Astrocyte of the hippocampus (primary cell): Measurements from ENCODE around the gene SCFD2.
"Not testable (repeated sequence)": the region's sequence is repeated elsewhere in the genome, so short reads cannot be mapped to it uniquely, and the experiment has no call there.

ENCODE experiments used
- DNase-seq: peaks from one replicate; pipeline ENCODE4 v3.0.0; 2011; ENCODE audit warnings: low read depth, low spot score

The SCFD2 gene

DNA sequence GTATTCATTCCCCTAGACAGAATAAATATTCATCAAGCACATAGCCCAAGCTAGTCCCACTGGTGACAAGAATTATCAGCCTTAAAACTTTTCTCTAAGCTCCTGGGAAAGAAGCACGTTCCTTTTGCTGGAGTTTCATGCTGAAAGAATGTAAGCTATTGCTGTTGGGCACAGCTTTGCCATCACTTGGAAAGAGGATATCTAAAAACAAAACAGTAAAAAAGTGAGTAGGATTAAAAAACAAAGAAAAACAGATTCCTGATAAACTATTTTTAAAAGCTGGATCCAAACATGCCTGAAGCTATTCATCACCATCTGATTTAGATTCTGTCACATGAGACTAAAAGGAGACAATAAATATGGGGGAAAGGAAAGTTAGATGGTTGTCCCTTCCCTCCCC, 176.8 kb downstream of the SCFD2 start:
- DNase-seq: peak; percentile 76

DNA sequence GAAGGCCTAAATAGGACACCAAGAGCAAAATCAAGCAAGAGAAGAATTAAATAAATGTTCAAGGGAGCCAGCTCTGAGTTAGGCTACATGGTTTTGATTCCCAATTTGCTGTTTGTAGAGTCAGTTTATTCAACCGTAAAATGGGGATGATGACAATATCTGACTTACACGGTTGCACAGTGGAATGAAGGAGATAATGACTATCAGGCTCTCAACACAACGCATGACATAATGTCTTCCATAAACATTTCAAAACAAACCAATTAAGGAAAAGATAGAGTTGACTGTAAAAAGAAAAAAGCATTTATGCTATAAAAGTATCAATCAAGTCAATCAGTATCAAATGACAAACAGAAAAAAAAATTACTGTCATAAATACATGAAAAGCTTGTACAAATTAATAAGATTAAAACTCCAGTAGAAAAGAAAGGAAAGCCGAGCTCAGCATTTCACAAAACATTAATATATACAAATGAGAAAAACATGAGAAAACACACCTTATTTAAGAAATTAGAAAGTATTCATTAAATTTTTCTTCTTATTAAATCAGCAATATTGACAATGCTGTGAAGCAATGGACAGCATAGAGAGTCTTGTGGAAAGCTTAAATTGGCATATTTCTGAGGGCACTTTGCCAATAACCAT, 179.0 kb downstream of the SCFD2 start:
- DNase-seq: no peak

DNA sequence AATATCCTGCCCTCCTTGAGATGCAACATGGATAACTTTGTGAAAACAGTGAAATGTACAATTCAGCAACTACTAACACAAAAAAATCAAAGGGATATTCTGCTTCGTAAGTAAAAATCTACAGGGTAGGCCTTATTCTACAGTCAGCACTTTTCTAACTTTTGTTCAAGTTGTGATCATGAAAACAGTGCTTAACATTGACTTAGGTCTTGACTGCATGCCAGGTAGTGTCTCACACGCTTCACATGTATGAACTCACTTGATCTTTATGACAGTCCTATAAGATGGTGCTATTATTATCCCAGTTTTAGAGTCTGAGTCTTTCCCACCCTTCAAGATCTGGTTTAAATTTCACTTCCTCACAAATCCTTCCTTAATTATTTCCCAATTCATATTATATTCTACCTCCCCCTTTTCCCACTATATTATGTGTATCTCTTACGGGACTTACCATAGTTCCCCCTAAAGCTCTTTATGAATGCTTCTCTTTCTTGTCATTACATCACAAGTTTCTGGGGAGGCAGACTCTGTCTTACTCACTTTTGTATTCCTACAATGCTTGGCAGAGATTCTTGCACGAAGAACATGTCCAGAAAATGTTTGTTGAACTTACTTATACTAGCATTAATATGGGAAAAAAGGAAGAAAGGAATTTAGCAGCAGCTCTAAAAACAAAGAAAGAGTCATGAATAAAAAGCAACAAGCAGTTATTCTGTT, 179.8 kb downstream of the SCFD2 start:
- DNase-seq: peak; percentile 59

DNA sequence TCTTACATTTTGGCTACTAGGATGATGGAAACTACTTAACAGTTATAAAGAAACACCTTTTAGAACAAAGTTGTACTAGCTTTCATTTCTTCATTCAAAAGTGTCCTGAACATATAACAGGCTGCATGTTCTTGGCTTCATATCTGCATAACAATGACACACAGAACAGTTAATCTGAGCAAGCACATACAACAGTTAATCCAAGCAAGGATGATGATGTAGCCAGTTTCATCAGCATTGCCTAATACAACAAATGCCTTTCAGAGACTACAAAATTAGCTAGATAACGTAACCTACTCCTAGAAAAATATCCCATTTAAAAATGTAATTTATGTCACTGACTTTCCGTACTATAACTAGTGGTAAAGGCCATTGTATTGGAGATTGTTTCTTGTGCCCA, 182.1 kb downstream of the SCFD2 start:
- no peak for DNase-seq

DNA sequence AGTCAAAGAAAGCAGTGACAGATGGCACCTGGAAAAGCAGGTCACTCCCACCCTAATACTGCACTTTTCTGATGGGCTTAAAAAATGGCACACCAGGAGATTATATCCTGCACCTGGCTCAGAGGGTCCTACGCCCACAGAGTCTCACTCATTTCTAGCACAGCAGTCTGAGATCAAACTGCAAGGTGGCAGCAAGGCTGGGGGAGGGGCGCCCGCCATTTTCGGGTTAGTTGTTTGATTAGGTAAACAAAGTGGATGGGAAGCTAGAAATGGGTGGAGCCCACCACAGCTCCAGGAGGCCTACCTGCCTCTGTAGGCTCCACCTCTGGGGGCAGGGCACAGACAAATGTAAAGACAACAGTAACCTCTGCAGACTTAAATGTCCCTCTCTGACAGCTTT, 188.1 kb downstream of the SCFD2 start:
- not testable (repeated sequence) for DNase-seq

DNA sequence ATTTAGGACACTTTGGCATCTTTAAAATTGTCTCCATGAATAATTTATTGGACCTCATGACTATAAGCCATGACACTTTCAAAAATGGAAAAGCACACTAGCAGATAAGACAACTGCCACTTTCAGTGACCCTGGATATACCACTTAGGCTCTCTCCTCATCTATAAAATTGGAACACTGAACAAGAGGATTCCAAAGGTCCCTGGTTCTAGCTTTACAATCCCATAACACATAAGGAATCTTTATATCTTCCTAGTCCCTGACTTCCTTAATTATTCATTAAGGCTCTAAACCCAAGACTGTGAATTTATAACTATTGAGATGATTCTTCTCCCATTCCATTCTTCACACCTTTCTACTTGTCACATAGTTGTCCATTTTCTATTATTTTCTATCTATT, 190.2 kb downstream of the SCFD2 start:
- no peak for DNase-seq

DNA sequence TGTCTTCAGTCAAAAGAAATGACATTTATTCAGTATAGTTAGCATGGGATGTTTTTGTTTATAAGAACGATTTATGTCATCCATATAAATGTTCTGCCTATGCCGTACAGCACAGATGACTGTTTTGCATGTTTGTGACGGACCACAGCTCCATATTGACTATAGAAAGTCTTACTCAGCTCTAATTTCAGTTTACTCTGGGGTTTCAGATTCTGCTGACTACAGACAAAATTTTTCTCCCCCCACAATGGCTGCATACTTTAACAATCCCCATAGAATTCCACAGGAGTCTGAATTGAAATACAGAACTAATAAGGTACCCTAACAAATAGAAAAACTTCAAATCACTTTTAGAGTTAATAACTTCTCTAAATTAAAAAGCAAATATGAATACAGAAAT, 191.0 kb downstream of the SCFD2 start:
- DNase-seq: no peak

DNA sequence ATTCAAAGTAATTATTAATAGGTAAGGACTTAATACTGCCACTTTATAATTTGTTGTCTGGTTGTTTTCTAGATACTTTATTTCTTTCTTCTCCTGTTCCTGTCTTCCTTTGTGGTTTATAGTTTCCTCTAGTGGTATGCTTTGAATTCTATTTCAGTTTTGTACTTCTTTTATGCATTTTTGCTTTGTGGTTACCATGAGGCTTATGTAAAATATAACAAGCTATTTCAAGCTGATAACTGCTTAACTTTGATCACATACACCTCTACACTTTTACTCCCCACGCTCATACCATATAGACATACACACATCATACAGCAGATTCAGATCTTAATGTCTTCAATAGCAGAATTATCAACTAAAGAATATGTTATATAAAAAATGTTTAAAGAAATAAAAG, 192.3 kb downstream of the SCFD2 start:
- DNase-seq: no peak

DNA sequence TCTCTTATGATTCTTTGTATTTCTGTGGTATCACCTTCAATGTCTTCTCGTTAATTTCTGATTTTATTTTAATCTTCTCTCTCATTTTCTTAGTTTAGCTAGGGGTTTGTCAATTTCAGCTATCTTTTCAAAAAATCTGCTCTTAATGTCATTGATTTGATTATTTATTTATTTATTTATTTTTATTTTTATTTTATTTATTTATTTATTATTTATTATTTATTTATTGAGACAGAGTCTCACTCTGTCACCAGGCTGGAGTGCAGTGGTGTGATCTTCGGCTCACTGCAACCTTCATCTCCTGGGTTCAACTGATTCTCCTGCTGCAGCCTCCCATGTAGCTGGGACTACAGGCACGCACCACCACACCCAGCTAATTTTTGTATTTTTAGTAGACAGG, 194.1 kb downstream of the SCFD2 start:
- no peak for DNase-seq

DNA sequence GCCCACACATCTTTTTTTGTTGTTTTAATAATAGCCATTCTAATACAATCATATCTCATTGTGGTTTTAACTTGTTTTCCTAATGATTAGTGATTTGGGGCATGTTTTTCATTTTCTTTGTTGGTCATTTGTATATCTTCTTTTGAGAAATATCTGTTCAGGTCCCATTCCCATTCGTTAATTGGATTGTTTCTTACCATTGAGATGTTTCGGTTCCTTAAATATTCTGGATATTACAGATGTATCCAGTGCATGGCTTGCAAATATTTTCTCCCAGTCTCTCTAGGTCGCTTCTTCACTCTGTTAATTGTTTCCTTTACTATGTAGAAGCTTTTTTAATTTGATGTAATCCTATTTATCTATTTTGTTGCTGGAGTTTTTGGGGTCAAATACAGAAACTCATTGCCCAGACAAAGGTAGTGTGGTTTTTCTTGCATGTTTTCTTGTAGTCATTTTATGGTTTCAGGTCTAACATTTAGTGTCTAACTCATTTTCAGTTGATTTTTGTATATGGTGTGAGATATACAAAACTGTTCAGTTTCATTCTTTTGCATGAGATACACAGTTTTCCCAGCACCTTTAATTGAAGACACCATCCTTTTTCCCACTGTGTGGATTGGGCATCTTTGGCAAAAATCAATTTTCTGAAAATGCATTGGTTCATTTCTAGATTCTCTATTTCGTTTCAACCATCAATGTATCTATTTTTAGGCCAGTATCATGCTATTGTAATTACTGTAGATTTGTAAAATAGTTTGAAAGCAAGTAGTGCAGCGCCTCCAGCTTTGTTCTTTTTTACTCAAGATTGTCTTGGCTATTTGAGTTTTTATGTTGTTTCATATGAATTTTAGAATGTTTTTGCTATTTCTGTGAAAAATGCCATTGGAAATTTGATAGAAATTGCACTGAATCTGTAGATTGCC, 195.9 kb downstream of the SCFD2 start:
- no peak for DNase-seq

DNA sequence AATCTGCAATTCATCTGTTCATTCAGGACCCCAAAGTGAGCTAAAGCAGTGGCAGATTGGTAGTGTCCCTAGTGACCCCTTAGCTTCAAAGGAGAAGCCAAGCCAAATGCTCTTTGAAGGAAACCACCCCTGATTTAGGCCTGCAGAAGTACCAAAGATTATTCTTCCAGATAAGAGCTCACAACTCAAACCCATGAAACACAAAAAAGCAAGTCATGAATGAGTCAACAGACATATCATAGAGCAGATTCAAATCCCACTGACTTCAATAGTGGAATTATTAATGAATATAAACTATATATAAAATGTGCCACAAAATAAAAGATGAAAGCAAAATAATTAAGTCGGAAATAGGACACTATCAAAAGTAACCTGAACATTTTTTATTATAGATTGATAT, 197.6 kb downstream of the SCFD2 start:
- no peak for DNase-seq

DNA sequence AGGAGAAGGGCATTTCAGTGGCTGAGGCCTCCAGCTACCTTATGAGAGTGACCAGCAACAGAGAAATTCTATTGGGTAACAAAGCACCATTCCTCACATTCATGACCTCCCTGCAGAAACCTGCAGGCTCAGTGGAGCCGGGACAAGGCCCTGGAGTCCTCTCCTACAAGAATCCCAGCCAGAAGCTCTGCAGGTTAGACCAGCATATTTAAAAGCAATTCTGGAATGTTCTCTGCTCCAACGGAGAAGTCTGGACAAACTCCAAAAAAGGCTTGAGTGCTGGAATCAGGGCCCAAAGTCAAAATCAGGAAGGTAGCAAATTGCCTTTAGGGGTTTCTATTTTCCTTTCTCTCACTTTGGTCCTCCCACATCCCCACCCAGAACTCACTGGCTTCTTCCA, 202.9 kb downstream of the SCFD2 start:
- no peak for DNase-seq

DNA sequence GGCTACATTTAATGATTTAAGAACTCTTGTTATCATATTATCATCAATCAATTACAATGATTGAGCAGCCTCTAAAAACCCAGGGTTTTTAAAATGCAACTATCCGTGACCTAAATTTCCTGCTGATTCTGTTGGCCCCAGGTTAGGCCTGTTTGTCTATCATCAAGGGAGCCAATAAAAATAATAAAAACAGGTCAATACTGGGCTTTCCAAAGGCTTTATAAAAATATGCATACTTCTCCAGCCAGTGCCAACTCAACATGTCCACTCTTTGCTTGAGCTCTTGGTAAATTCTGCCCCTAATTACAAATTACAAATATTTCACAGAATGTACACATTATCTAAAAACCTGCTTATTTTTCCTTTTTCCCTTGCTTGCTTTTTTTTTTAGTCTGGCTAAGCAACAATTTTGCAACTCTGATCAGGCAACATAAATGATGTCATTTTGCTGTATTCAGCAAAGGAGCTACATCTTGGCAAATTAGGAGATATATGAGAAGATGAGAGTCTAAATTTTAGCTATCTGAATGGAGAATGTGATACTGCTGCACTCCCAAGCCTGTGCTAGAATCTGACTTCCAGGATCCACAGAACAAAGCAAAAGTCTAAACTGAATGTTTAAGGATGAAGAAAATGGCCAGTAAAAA, 204.0 kb downstream of the SCFD2 start:
- no peak for DNase-seq

DNA sequence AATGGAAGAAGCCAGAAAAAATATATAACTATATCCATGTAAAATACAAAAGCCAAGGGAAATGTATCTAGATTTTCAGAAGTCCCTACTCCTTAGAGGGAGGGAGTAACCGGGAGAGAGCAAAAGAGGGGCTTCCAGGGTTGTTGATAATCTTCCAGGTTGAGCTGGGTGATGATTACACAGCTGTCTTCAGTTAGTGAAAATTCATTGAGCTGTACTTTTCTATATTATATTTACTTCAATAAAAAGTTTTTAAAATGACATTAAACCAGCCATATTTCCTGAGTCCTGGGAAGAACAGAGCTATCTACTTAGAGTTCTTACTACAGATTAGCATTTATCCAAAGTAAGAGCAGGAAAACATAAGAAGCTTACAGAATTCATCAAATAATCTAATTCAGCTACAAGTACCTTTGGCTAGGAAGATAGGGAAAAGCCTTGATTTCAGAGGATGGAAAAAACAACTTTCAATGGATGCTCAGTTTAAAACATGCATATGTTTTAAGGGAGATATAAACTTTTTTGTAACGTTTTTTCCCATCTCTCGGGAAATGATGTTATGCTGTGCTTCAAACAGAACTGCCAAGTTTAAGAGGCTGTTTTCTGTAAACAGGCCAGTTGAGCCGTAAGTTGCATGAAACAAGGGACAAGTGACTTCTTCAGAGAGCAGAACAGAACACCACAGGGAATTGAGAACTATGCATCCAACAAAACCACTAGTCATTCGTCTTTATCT, 204.6 kb downstream of the SCFD2 start:
- no peak for DNase-seq

DNA sequence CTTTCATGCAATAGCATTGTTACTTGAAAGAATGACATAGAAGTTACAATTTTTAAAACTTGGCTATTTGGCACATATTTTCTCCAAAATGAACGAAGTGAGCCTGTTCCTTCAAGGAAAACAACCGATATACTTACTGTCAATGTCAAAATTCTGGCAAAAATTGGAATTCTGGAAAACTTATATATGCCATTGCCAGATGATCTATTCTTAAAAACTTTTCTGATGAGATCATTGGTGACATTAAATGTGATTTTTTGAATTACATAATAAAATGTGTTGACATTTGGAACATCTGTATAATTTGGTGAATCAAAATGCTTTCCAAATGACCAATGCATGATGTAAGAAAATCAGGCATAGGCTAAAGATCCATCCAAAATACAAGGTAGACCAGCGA, 209.0 kb downstream of the SCFD2 start:
- DNase-seq: no peak

DNA sequence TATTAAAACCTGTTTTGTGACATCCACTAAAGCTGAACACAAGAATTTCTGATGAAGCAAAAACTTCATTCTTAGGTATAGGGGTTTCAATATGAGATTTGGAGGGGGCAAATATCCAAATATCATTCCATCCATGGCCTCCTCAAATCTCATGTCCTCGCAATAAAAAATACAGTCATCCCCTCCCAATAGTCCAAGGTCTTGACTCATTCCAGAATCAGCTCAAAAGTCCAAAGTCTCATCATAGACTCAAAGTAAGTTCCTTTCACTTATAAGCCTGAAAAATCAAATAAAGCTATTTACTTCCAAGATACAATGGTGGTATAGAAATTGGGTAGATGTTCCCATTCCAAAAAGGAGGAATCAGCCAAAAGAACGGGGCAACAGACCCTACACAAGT, 213.4 kb downstream of the SCFD2 start:
- DNase-seq: no peak

DNA sequence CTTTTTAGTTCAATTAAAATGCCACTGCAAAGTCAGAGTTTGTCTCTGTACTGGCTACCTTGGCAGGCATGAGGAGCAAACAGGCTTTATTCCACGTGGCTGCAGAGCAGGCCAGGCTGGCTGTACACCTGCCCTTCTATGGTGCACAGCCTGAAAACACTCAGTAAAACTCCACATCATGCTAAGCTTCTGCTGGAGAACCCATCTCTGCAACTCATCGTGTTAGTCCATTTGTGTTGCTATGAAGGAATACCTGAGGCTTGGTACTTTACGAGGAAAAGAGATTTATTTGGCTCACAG, 214.4 kb downstream of the SCFD2 start:
- DNase-seq: no peak

DNA sequence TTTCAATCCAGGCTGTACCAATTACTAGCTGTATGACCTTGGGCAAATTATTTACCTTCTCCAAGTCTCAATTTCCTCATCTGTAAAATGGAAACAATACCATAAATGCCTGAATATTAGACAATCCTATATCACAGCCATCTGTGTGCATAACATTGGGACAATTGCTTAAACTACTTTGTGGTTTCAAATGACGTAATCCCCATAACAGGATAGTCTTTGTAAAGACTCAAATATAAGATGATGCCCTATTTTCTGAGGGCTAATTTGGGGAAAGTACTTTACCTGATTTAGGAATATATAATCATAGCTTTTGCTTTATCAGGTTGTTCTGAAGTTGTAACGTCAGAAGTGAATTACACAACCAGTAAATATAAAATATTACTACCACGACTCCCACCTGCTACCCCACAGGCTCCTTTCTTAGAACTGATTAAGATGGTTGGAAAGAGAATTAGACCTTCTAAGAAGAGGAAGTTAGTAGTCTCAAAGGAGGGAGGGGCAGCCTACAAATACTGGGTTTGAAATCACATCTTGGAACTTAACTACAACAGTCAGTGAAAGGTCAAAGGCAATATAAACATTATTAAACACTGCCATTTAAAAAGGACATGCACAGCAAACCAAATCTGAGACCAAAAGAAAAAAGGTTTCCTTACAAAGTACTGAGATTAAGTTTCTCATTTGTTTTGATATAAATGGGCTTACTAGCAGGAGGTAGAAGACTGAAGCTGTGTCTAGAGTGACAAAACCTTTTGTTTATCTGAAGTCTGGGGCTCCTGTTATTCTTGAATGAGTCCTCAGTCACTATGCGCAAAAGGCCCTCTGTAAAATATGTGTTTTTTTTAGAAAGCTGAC, 215.0 kb downstream of the SCFD2 start:
- DNase-seq: no peak

DNA sequence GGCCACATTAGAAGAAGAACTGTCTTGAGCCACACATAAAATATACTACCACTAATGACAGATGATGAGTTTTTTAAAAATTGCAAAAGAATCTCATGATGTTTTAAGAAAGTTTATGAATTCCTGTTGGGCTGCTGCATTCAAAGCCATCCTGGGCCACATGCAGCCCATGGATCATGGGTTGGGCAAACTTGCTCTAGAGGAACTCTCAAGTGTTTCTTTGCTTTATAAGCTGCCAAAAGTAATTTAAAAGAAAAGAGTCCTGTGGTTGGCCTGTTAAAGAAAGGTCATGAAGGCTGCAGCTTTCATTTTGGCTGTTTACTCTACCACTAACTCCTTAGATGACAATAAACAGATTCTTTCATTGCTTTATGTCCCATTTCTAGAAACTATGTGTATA, 218.2 kb downstream of the SCFD2 start:
- no peak for DNase-seq

DNA sequence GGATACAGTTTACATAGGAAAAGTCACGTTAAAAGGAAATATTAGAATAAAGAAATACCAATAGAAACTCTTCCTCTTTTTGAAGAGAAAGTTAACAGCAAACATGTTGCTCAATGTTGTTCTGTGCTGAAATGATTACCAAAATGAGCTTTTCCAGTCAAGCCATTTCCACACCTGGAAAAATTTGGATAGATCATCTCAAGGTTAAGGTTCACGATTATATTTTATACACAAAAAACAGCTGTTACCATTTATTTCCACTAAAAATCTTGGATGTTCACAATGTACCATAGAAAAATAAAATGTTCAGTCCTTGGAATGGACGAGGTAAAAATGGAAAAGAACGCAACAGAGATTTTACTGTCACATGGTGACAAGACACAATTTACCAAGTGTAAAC, 218.7 kb downstream of the SCFD2 start:
- no peak for DNase-seq

DNA sequence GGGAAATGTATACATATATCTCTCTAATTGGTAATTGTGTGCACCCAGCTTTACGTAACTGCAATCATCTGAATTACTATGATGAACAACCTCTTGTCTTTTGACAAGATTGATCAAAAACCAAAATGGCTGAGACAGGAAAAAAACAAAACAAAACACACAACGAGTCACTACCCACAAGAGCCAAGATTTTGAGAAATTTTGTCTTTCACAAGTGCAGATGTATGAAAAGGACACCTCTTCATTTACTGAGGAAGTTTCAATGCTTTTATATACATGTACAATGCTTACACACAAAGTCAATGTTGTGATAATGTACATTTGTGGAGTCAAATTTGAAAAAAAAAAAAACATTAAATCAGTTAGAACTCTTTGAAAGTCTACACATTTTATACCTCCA, 224.6 kb downstream of the SCFD2 start:
- no peak for DNase-seq
